ENCODE results near the gene MLLT1. TPM values are rescaled to one million over a fixed set of nuclear protein-coding genes. Genes with fewer than 3 reads are reported as not detected.

The MLLT1 gene
- total RNA-seq, 1 donor from 2014 or later = 21.8 TPM

DNA sequence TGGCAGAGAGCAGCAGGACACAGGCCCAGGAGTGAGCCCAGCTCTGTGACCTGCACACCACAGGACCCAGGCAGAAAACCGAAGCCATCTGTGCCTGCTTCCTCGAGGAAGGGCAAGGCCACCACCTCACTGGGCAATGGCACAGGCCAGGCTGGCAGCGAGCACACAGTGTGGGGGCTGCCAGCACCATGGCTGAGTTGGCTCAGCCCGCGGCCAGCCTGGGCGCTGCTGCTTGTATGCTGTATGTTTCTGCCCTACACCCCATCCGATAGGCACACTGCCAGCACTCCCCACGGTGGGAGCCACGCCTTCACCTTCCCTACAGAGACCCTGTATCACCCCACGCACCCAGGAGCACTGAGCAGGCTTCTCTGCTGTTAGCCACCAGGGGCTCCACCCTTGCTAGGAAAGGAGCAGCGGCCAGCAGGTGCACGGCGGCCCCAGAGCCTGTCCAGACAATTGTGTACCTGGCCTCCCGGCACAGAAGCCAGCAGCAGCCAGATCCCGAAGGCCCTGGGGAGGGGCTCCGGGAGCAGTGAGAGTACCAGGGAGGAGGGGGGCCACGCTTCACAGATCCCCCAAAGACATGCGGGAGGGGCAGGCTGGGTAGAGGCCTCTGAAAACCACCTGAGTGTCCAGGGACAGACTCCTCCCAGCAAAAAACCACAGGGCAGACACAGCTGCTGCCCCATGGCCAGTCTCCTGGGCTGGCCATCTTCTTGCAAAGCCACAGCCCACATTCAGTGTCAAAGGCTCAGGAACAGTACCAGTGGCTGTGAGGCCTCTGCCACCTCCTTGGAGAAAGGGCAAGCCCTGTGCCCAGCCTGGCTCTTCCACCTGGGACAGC is 56.1 kb downstream of the MLLT1 start:
- ATAC-seq = no peak

DNA sequence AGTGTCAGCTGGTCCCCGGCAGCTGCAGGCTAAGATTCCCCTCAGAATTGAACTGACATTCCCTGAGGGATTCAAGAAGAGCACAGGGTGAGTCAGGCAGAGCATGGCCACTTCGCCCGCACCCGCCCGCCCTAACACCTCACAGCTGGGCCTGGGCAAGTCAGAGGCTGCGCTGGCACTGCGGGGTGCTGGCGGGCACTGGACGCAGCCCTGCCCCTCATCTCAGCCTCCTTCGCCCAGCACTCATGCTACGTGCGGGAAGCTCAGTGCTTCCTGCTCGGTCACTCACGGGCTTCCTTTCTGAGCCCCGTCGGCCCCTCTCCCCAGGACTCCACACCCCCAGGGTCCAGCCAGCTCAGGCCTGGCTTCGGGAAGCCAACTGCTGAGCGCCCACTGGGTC is 56.9 kb downstream of the MLLT1 start:
- ATAC-seq (no peak), DNase-seq (ENCODE audit: low spot score) (no peak)

More for the DNA sequence above, 56.1 kb downstream of the MLLT1 start:
- peak; percentile 45 for DNase-seq (ENCODE audit: low spot score)

DNA sequence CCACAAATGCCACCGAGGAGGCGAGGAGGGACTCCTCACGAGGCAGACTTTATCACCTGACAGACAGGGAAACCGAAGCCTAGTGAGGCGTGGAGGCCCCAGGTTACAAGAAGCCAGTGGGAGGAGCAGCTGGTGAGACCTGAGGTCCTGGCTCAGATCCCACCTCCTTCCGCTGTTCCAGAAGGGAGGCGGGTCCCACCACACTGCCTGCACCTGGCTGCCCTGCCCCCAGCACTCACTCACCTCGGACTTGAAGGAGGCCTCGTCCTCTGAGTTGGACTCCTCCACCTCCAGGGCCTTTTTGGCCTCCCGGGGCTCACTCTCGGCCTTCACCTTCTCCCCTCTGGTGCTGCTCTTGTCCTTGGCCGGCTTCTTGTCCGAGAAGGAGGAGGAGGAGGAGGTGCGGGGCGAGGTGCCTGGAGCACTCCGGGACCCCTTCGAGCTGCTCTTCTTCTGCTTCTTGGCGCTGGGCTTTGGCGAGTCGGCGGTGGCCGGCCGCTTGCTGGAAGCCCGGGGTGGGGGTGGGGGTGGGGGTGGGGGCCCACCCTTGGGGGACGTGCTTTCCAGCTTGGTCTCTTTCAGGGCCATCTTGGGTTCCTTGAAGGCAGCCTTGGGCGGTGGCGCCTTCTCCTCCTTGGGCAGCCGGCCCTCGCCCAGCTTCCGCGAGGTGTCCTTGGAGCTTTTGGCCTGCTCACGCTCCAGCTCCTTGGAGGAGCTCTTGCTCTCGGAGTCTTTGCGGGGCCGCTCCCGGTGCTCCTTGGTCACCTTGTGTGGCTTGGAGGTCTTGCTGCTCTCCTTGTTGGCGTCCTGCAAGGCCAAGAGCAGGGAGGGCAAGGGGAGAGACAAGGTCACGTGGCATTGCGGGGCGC is 57.7 kb downstream of the MLLT1 start:
- no peak for DNase-seq (ENCODE audit: low spot score)
- no peak for ATAC-seq

DNA sequence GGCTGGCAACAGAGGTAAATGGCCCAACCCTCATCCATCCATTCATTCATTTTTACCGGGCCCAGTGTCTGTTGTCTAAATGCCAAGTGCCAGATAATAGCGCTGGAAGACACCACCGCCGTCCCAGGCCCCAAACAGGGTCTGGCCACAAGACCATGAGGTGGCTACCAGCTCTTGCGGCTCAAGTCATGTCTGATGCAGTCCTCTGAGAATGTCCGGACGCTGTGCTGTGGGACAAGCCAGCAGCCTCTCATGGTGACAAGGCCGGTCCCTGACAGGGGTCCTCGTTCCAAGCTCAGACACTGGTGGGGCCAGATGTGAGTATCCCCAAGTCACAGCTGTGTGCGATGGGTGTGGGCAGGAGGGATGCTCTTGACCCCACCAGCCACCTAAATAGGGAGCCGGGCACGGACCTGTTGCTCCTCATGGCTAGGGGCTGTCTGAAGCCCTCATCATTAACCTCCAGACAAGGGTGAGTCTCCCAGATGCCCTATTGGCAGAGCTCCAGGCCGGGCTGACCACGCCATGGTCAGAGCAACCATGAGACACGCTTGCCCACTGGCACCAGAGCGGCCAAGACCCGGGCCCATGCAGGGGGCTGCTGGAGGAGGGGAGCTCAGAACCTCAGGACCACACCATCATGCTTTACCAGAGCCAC is 58.4 kb downstream of the MLLT1 start:
- DNase-seq (ENCODE audit: low spot score) = peak; percentile 48
- no peak for ATAC-seq

DNA sequence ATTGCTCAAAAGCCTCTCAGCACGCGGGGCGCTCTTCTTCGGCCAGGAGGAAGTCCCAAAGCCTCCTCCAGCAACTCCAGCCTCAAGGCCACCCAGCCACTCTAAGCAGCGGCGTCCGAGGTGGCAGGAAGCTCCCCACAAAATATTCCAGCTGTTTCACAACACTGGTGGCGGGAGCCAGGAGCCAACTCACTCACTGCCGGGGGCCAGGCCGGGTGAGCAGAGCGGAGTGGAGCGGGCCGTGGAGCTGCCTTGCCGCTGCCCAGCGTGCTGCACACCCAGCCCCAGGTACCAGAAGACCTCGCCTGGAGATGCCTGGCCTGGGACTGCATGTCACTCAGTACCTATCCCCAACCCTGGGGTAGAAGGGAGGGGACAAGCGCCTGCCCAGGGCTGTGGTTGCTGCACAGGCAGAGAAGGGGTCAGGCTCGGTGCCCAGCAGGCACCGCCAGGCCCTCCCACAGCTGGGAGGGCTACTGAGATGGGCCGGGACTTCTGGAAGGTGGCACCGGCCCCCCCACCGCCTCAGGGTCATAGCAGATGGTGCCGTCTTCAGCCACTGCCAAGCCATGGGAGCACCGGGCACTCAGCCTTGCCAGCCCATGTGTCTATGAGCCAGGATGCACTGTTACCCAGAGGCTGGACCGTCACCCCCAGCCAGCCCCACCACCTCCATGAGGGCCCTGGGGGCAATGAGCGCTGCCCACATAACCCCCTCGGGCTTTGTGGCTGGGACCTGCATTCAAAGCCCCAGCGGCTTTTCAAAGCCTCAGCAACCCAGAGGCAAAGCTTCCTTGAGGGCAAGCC is 59.2 kb downstream of the MLLT1 start:
- peak; percentile 47 for DNase-seq (ENCODE audit: low spot score)
- ATAC-seq = peak; percentile 57

DNA sequence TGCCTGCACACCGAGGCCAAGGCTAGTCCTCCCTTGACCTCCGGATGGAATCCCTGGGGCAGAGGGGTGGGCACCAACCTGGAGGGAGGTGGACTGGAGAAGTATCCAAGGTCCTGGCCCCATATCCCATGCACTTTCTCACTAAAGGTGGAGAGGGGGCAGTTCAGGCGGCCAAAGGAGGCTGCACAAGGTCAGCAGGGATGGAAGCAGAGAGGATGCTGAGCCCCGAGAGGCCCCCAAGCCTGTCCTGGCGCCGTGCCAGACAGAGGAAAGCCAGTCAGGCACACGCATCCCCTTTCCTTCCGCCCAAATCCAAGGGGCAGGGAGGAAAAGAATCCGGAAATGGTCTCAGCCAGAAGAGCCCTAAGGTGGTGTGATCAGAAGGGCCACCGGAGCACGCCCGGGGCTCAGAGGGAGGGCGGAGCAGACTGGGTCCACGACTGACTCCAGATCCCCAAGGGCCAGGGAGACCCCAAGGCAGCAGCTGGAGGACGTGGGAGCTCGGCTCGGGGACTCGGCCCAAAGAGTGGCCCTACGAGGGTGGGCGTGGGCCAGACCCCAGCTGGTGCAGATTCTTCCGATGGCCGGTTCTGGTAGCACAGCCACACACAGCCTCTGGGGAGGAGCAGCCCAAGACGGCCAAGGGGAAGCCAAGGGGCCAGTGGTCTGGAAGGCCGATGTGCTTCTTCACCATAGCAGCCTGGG is 60.0 kb downstream of the MLLT1 start:
- DNase-seq (ENCODE audit: low spot score) = peak; percentile 50

DNA sequence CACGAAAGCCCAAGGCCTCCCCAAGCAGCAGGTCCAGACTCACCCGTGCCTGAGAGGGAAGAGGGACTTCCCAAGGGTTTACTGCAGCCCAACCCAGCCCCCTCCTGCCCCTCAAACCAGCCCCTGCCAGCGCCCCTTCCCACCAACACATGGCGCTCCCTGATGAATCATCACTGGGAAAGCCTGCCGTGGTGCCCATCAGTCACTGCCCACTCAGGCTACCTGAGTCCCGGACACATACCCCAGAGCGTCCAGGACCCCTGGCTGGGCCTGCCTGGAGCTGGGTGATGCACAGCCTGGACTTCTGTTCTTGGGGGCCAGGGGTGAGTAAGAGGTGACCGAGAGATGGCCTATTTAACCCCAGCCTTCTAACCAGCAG is 60.6 kb downstream of the MLLT1 start:
- ATAC-seq = no peak
- no peak for DNase-seq (ENCODE audit: low spot score)

More for the DNA sequence above, 60.0 kb downstream of the MLLT1 start:
- no peak for ATAC-seq

DNA sequence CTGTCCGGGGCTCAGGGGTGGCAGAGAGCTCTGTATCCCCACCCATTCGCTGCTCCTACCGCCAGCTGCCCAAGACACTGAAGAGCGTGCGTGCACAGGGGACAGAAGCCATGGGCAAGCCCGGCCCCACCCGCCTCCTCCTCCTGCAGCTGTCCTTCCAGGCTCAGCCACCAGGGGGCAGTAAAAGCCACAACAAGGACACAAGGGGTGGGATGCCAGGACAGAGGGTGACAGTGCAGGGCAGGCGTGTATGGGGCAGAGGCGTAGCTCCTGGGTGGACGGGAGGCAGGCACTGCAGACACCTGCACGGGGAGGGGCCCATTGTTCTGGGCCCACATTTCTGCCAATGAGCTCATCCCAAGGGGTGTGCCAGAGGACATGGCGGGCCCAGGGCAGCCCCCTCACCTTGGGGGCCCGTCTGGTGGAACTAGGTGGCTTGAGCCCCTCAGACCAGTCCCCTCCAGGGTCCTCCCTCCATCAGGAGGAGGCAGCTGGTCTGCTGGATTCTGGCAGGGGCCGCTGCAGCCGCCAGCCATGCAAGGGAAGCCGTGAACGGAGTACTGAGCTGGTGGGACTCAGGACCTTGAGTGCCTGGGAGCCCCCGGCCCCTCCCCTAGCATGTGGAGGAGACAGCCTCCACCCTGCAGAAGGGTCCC is 61.2 kb downstream of the MLLT1 start:
- DNase-seq (ENCODE audit: low spot score) (peak; percentile 91), ATAC-seq (peak; percentile 88)

DNA sequence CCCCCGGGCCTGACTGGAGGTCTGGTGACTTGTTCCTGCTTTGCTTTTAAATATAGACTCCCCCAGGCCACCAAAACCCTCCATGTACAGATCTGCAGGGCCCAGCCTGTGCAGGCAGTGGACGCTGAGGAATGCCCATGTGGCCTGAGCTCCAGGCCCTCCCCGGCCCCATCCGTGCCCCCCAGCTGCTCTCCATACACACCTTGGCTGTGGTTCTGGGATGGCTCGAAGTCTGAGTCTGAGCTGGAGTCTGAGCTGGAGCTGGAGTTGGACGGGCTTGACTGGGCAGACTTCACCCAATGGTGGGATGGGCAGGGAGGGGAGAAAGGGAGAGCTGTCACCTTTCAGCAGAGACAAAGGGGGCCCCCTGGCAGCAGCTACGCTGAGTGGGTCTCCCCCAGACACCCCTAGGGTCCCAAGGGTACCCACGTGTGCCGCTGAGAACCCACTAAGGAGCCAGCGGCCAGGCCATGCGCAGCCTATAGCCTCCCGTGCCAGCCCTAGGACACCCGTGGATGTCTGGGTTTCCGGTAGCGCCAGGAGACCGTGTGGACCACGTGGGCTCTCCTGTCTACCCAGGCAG is 61.9 kb downstream of the MLLT1 start:
- ATAC-seq (no peak), DNase-seq (ENCODE audit: low spot score) (no peak)

DNA sequence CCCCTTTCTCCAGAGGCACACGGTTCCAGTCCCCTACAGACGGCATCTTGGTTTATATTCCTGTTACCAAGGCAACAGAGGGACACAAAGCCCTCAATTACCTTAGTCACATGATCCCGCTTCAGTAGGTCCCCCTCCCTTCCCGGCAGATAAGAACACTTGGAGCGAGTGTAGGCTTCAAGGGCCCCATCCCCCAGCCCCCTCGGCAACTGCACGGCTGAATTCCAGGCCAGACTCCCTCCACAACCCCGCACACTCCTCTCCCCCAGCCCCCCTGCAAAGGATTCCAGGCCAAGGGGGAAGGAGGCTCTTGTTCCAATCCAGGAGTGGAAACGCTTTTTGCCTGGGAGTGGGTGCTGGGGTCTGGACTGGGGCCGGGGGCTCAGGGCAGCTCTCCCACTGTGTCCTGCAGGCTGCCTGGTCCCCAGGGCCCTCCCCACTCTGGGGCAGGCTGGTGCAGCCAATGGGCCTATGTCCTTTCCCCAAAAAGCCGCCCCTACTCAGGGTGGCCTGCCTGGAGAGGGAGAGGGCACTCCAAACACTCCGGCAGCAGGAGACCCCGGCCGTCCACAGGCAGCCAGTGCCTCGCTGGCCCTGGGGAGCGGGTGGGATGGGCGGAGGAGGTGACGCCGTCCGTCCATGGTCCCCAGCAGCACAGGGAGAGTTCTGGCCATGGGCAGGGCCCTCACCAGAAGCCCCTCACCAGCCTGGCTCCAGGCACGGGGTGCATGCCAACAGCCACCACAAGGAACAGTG is 62.6 kb downstream of the MLLT1 start:
- DNase-seq (ENCODE audit: low spot score) = no peak
- ATAC-seq = no peak

DNA sequence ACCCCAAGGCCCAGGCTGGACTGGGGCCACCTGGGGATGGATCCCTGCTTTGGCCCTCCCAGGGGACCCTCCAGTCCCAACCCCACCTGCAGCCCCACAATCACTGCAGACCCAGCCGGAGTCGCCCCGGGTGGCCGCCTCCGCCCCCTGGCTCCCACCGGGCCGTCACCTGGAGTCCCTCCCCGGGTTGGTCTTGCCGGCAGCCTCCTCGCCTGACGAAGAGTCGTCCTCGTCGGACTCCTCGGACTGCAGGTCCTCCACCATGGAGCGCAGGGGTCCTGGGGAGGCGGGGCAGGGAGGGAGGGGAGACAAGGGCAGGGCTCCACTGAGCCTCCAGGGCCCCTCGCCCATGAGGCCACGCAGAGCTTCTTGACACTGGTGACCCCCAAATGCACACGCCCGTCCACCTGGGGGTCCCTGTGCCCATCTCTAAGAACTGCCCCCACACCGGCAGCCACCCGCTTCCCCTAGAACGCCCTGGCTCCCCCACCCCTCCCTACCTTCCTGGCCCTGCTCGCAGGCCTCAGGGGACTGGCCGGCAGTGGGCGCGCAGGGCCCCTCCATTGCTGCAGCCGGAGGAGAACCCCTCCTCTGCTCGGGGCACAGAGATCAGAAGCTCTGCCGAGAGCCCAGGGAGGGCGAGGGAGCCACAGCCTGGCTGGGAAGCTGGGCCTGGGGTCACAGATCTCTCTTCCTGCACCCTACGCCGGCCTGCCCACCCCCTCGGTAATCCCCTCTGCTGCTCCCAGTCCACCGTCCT is 63.4 kb downstream of the MLLT1 start:
- DNase-seq (ENCODE audit: low spot score) = no peak
- no peak for ATAC-seq

DNA sequence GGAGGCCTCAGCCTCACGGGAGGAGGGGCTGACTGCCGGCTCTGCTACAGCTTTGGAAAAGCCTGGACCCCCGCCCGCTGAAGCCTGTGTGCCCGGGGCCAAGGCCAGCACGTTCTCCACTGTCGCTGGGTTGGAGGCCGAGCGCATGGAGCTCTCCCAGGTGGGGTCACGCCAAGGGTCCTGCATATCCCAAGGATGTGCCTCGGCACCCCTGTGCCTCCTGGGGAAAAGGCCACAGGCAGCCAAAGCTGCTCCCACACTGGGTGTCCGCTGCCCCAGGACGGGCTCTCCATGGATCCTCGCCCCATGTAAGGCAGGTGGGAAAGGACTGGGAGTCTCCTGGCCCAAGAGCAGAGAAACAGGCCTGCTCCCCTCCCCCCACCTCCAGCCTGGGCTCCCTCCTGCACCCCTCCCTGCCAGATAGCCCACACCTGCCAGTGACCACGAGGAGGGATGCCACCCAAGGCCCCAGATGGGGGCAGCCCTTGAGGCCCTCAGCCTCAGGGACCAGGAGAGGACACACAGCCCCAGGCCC is 64.0 kb downstream of the MLLT1 start:
- ATAC-seq (no peak), DNase-seq (ENCODE audit: low spot score) (peak; percentile 48)

DNA sequence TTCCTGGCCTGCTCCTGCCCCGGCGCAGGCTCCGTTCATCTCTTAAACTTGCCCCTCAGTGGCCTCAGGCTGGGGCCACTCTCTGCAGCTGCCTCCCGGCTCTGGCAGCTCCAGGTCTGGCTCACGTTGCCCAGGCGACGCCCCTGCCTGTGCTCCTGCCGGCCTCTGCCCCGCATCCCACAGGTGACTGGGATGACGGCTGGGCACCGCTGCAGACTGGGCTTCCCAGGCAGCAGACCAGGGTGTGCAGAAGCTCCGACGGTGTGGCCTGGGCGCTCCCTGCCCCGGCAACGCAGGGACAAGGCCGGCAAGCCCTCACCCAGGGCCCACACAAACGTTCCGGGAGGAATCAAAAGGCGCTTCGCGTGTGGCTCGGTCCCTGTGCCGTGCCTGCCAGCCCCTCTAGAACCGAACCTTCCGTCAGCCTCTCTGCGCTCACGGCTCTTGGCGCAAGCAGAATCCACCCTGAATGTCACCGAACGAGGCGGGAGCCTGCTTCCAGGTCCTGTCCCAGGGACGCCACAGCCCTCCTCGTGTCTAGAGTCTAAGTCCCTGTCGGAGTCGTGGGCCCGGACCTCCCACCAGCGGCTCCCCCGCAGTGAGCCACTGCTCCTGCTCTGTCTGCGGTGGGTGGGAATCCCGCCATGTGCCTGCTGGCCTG is 64.8 kb downstream of the MLLT1 start:
- ATAC-seq = no peak
- DNase-seq (ENCODE audit: low spot score) = peak; percentile 44

DNA sequence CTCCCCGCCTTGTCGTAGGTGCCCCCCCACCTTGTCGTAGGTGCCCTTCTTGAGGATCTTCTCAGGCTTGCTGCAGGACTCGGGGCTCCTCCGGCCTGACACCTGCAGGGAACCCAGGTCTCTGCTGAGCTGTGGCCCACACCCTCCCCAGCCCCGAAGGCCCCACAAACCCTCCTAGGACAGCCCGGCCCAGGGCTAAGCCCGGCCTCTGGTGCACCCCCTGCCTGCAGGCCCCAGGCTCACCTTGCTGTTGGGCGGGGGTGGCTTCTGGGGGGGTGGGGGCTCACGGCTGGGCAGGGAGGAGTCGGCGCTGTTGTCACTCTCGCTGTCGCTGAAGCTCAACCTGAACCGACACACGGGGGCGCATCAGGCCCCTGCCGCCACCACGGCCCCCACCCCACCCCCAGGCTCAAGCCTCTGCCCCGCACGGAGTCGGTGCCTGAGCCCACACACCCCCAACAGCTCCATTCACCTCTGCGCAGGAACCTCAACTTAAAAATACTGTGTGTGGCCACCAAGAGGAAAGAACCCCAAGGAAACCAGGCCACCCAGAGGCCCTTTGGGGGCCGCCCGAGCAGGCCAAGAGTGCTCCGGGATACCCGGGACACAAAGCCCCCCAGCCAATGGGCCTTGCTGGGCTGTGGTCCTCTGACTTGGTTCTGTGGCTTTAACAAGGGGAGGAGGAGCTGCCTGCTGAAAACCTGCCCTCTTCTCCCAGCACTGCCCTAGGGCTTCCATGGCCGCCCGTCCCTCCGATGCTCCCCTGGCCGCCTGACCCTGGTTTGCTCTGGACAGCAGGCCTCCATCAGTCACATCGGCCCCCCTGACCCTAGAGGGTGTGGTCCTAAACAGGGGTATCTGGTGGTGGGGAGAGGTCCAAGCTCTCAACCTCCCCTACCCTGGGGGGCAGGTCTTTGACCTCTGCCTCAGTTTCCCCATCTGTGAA is 65.8 kb downstream of the MLLT1 start:
- no peak for DNase-seq (ENCODE audit: low spot score)

DNA sequence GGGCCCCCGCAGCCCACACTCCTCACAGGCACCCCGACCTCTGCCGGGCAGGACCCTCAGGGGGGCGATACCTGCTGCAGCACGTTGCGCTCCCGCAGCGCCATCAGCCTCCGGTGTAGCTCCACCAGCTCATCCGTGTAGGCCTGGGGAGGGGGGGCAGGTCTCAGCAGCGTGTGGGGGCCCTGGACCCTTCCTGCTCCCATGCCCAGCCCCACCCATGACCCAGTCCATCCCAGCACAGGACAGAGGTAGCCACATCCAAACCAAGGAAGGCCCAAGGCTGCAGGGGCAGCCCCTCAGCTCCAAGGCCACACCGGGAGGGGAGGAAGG is 66.5 kb downstream of the MLLT1 start:
- DNase-seq (ENCODE audit: low spot score) (no peak), ATAC-seq (no peak)

More for the DNA sequence above, 65.8 kb downstream of the MLLT1 start:
- ATAC-seq = no peak

Data from left lobe of liver (tissue), 2 donors.